ENCODE data around the gene CRADD. TPM values are rescaled to one million over a fixed set of nuclear protein-coding genes. Genes with fewer than 3 reads are reported as not detected.

The CRADD gene
- total RNA-seq, 2 experiments from 2014 or later, result 7.0 to 11.3 TPM

DNA sequence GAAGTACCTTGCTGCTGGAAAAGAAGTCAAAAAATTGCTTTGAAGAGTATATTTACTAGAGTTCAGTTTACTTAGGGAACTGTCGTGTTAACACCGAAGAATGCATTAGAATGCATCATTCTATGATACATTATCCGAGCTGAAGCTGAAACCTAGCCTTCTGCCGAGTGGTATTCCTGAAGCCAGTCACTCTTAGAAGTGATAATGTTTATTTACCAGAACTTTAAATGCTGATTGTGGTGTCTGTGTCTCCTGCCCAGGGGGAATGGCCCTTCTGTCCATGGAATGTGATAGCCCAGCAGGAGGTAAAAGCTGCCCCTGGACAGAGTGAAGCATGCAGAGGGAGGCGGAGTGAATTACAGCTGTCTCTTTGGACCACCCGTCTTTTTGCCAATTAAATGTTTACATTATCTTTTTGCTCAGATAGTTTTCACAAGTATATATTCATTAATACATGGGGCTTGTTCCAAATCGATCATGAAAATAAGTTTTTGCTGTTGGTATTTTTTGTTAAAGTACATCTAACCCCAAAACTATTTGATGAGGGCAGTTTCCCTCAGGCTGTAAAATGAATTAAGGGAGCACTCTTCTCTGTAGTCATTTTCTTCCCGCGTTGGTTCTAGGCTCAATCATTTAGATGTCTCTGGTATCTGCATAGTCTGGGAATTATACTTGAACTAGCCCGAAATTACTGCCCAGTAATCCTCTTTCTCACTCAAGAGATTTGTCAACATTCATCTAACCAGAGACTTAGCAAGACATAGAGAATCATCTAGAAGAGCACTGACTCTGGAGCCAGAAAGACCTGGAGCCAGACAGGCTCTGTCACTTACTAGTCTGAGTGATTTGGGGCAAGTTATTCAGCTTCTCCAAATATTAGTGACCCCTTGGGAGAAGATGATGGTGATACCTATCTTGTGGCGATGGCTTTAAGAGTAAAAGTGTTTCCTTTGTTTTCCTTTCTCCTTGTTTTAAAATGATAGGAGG lies 147.6 kb downstream of the CRADD start:
- Mint-ChIP-seq H3K27me3 (no peaks in the 10 kb centered on the region), H3K4me1 (ENCODE audit: low read depth) (no peaks in the 10 kb centered on the region), H3K9me3 (no peaks in the 10 kb centered on the region), H3K4me3 (no peak overlapping the region), H3K36me3 (ENCODE audit: low read depth) (peaks cover 3% of the 10 kb centered on the region), H3K27ac (no peak overlapping the region)
- POLR2A ChIA-PET, result interaction anchor here (0.6 kb wide), 1 partner anchor 208 kb away, joined by 3 read pairs; no protein-coding TSS in a partner anchor
- CTCF ChIA-PET, result no interaction called here
- ATAC-seq (no peak), DNase-seq (no peak)
- intact Hi-C loops (cut with micrococcal nuclease), result no loop called here
- no peak for TF ChIP-seq CTCF (IDR thresholded peaks at IDR 0.05)

GRCh38 chr12:93825501-93825888 lies 148.3 kb downstream of the CRADD start:
- no peak for TF ChIP-seq CTCF (IDR thresholded peaks at IDR 0.05)
- H3K4me3 Mint-ChIP-seq, result no peak overlapping the region
- no peak for DNase-seq
- no peak overlapping the region for H3K27ac Mint-ChIP-seq
- ATAC-seq, result no peak
- intact Hi-C loops (cut with micrococcal nuclease), result no loop called here
- no peaks in the 10 kb centered on the region for H3K4me1 Mint-ChIP-seq (ENCODE audit: low read depth)
- H3K36me3 Mint-ChIP-seq (ENCODE audit: low read depth), result no peaks in the 10 kb centered on the region
- ChIA-PET CTCF (no interaction called here), POLR2A (no interaction called here)
- H3K9me3 Mint-ChIP-seq, result no peaks in the 10 kb centered on the region
- H3K27me3 Mint-ChIP-seq, result no peaks in the 10 kb centered on the region

GRCh38 chr12:93825931-93826555 lies 148.9 kb downstream of the CRADD start:
- TF ChIP-seq CTCF (IDR thresholded peaks at IDR 0.05), result no peak
- ChIA-PET POLR2A (interaction anchor here (0.7 kb wide), 1 partner anchor 829 kb away, joined by 3 read pairs; no protein-coding TSS in a partner anchor), CTCF (interaction anchor here (1.5 kb wide), 1 partner anchor 12 kb away, joined by 3 read pairs; no protein-coding TSS in a partner anchor)
- intact Hi-C loops (cut with micrococcal nuclease), result no loop called here
- Mint-ChIP-seq H3K27ac (no peak overlapping the region), H3K27me3 (no peaks in the 10 kb centered on the region), H3K4me3 (no peak overlapping the region), H3K4me1 (ENCODE audit: low read depth) (no peaks in the 10 kb centered on the region), H3K9me3 (no peaks in the 10 kb centered on the region), H3K36me3 (ENCODE audit: low read depth) (no peaks in the 10 kb centered on the region)
- no peak for DNase-seq
- ATAC-seq, result no peak

GRCh38 chr12:93827179-93827578 lies 150.0 kb downstream of the CRADD start:
- Mint-ChIP-seq H3K27ac (no peak overlapping the region), H3K4me3 (no peak overlapping the region), H3K4me1 (ENCODE audit: low read depth) (no peaks in the 10 kb centered on the region), H3K36me3 (ENCODE audit: low read depth) (no peaks in the 10 kb centered on the region), H3K9me3 (no peaks in the 10 kb centered on the region), H3K27me3 (no peaks in the 10 kb centered on the region)
- CTCF ChIA-PET, result interaction anchor here (1.5 kb wide), 1 partner anchor 11 kb away, joined by 3 read pairs; no protein-coding TSS in a partner anchor
- POLR2A ChIA-PET, result no interaction called here
- TF ChIP-seq CTCF (IDR thresholded peaks at IDR 0.05), result no peak
- no peak for ATAC-seq
- intact Hi-C loops (cut with micrococcal nuclease), result no loop called here
- DNase-seq, result no peak
